HCT116 (cell line): ENCODE results near the gene OPN1MW. TPM values are rescaled to one million over a fixed set of nuclear protein-coding genes. Genes with fewer than 3 reads are reported as not detected.

Experiments
- ATAC-seq: fragments of 200-7000 bp; cut with Tn5 transposase; 2 replicates; pipeline ENCODE4 v1.9.1; 2020; ENCODE audit warnings: mild to moderate bottlenecking, moderate library complexity
- BruUV-seq: library from RNA; stranded (reverse); fragments of 400-500 nt; replicated peaks from 2 replicates; lab custom pipeline; 2021; lab: Mats Ljungman, UMichigan
- CTCF ChIA-PET: fragments of 300-600 bp; sonication (Branson Sonifier 250); formaldehyde crosslinking; loops from one replicate; lab custom pipeline; 2021; ENCODE audit warnings: antibody characterized with exemption; lab: Charles Lee
- POLR2A ChIA-PET: fragments of 300-600, 350-600 bp; sonication (Branson Sonifier 250); formaldehyde crosslinking; loops from one replicate; lab custom pipeline; 2021; ENCODE audit warnings: antibody characterized with exemption; lab: Charles Lee
- RAD21 ChIA-PET, 2 experiments: fragments of 300-600 bp; sonication (Branson Sonifier 250); formaldehyde crosslinking; loops; one replicate each; lab custom pipeline; 2023; ENCODE audit warnings: low total read pairs in 2 of 2; ENCODE audit not compliant: uncharacterized antibody in 2 of 2, unreplicated experiment in 2 of 2, low non-redundant PET in 1 of 2; lab: Charles Lee
- DNase-seq: peaks from one replicate; pipeline ENCODE4 v3.0.0-alpha.2; 2010; ENCODE audit warnings: low read depth, low spot score
- H2AFZ ChIP-seq: fragments of 200-600 bp; shearing (Covaris generic), sonication (generic); 2 replicates; pipeline ENCODE4 v1.6.1; 2017; ENCODE audit warnings: low read depth, mixed run types, mixed read lengths, antibody characterized with exemption, low read length; ENCODE audit not compliant: poor library complexity, severe bottlenecking
- H3K27ac ChIP-seq: 2 replicates; pipeline ENCODE4 v1.5.1; 2012; ENCODE audit warnings: low read depth, low read length
- H3K27me3 ChIP-seq: fragments of 200-600 bp; sonication (generic); 2 replicates; pipeline ENCODE4 v1.6.1; 2016; ENCODE audit warnings: mixed run types, low read length, mixed read lengths; ENCODE audit not compliant: insufficient read depth
- H3K36me3 ChIP-seq, 2 experiments: fragments of 200-500 bp in 1 of 2; fragments of 200-600 bp in 1 of 2; sonication (Bioruptor generic) in 1 of 2; sonication (generic) in 1 of 2; 2 replicates each; pipeline versions ENCODE4 v1.5.1 to v1.6.1; 2014 to 2016; ENCODE audit warnings: low read length in 2 of 2, inconsistent platforms in 1 of 2, mixed read lengths in 1 of 2, mixed run types in 1 of 2; ENCODE audit not compliant: insufficient read depth in 2 of 2, control insufficient read depth in 1 of 2
- H3K4me1 ChIP-seq, 2 experiments: fragments of 200-600 bp in 1 of 2; sonication (generic) in 1 of 2; 2 replicates each; pipeline versions ENCODE4 v1.5.1 to v1.6.1; 2012 to 2017; ENCODE audit warnings: low read length in 2 of 2, inconsistent platforms in 1 of 2, mild to moderate bottlenecking in 1 of 2, mixed read lengths in 1 of 2, mixed run types in 1 of 2, moderate library complexity in 1 of 2; ENCODE audit not compliant: insufficient read depth in 2 of 2, control insufficient read depth in 1 of 2
- H3K4me2 ChIP-seq: fragments of 200-600 bp; sonication (generic); 2 replicates; pipeline ENCODE4 v1.6.1; 2017; ENCODE audit warnings: mixed run types, low read length, mixed read lengths
- H3K4me3 ChIP-seq, 2 experiments: fragments of 200-600 bp in 1 of 2; sonication (generic) in 1 of 2; replicated peaks in 1 of 2; 2 replicates each; pipeline ENCODE4 v1.5.1; 2011 to 2016; ENCODE audit warnings: low read length in 2 of 2, control low read depth in 1 of 2, low read depth in 1 of 2, mild to moderate bottlenecking in 1 of 2, mixed read lengths in 1 of 2, mixed run types in 1 of 2
- H3K79me2 ChIP-seq: fragments of 200-600 bp; sonication (generic); 2 replicates; pipeline ENCODE4 v1.6.1; 2017; ENCODE audit warnings: mild to moderate bottlenecking, mixed run types, low read length, moderate library complexity, mixed read lengths; ENCODE audit not compliant: insufficient read depth
- H3K9ac ChIP-seq: fragments of 200-600 bp; sonication (generic); 2 replicates; pipeline ENCODE4 v1.6.1; 2016; ENCODE audit warnings: low read length, mixed read lengths
- H3K9me2 ChIP-seq: fragments of 200-600 bp; sonication (generic), shearing (Covaris generic); 2 replicates; pipeline ENCODE4 v1.6.1; 2017; ENCODE audit warnings: mixed run types, mild to moderate bottlenecking, moderate library complexity; ENCODE audit not compliant: insufficient read depth
- H3K9me3 ChIP-seq, 2 experiments: fragments of 200-500 bp in 1 of 2; fragments of 200-600 bp in 1 of 2; sonication (Bioruptor generic) in 1 of 2; sonication (generic) in 1 of 2; 2 replicates each; pipeline ENCODE4 v1.6.1; 2014 to 2017; ENCODE audit warnings: low read length in 2 of 2, mixed read lengths in 2 of 2, inconsistent platforms in 1 of 2, low read depth in 1 of 2, mild to moderate bottlenecking in 1 of 2, mixed run types in 1 of 2, moderate library complexity in 1 of 2; ENCODE audit not compliant: control insufficient read depth in 1 of 2, insufficient read depth in 1 of 2
- H4K20me1 ChIP-seq: fragments of 200-600 bp; sonication (generic), shearing (Covaris generic); 2 replicates; pipeline ENCODE4 v1.6.1; 2017; ENCODE audit warnings: mixed run types, mild to moderate bottlenecking, moderate library complexity; ENCODE audit not compliant: insufficient read depth
- CBX3 ChIP-seq: IDR thresholded peaks from 2 replicates; pipeline ENCODE4 v1.6.1; 2012; ENCODE audit warnings: low read depth
- EGR1 ChIP-seq: IDR thresholded peaks from 2 replicates; pipeline ENCODE4 v1.6.1; 2012; ENCODE audit warnings: low read depth
- EZH2 ChIP-seq: fragments of 200-600 bp; sonication (generic); IDR thresholded peaks from 2 replicates; pipeline ENCODE4 v1.6.1; 2017; ENCODE audit warnings: antibody characterized with exemption, mixed run types
- EZH2phosphoT487 ChIP-seq: fragments of 200-600 bp; IDR thresholded peaks from 2 replicates; pipeline ENCODE4 v1.6.1; 2018; ENCODE audit warnings: antibody characterized with exemption, borderline replicate concordance
- FOSL1 ChIP-seq: IDR thresholded peaks from 2 replicates; pipeline ENCODE4 v1.6.1; 2012; ENCODE audit warnings: low read depth
- POLR2A ChIP-seq: IDR thresholded peaks from 2 replicates; pipeline ENCODE4 v1.7.0; 2011; ENCODE audit warnings: borderline replicate concordance; ENCODE audit not compliant: insufficient read depth, insufficient read length; ENCODE audit errors: extremely low read depth
- POLR2AphosphoS5 ChIP-seq: IDR thresholded peaks from 2 replicates; pipeline ENCODE4 v1.6.1; 2011; ENCODE audit warnings: mild to moderate bottlenecking, low read depth, low read length, moderate library complexity
- RAD21 ChIP-seq: IDR thresholded peaks from 2 replicates; pipeline ENCODE4 v1.6.1; 2012; ENCODE audit warnings: low read depth, mild to moderate bottlenecking
- SIN3A ChIP-seq: IDR thresholded peaks from 2 replicates; pipeline ENCODE4 v1.6.1; 2012; ENCODE audit warnings: low read depth
- SP1 ChIP-seq: IDR thresholded peaks from 2 replicates; pipeline ENCODE4 v1.6.1; 2012; ENCODE audit warnings: low read depth
- SRF ChIP-seq: IDR thresholded peaks from 2 replicates; pipeline ENCODE4 v1.6.1; 2012; ENCODE audit warnings: low read depth
- TCF7L2 ChIP-seq: IDR thresholded peaks from 2 replicates; pipeline ENCODE4 v1.7.0; 2011; ENCODE audit warnings: borderline replicate concordance, inconsistent platforms; ENCODE audit not compliant: insufficient read depth, insufficient read length; ENCODE audit errors: extremely low read depth
- YY1 ChIP-seq: IDR thresholded peaks from 2 replicates; pipeline ENCODE4 v1.6.1; 2011; ENCODE audit warnings: low read length, low read depth, moderate library complexity, mild to moderate bottlenecking; ENCODE audit not compliant: insufficient replicate concordance; ENCODE audit errors: extremely low read depth
- ZFX ChIP-seq: fragments of 450-650 bp; IDR thresholded peaks from 2 replicates; pipeline ENCODE4 v1.6.1; 2017
- ZNF274 ChIP-seq: fragments of 200-500 bp; sonication (Bioruptor generic); IDR thresholded peaks from 2 replicates; pipeline ENCODE4 v1.6.1; 2014; ENCODE audit warnings: mild to moderate bottlenecking, low read depth, low read length, inconsistent platforms
- intact Hi-C: fragments of 100-400 bp; cut with micrococcal nuclease; formaldehyde crosslinking; loops from 2 replicates; pipeline ENCODE4 v1.10.0; 2022
- total RNA-seq: library from RNA; stranded (reverse); gene quantifications from one replicate; pipeline ENCODE4 v1.2.1, GENCODE V29; 2021; ENCODE audit not compliant: unreplicated experiment
- TF ChIP-seq, protein P1 (sequence below): IDR thresholded peaks from 2 replicates; pipeline ENCODE4 v1.6.1; 2012
- TF ChIP-seq, protein P2 (sequence below): IDR thresholded peaks from 2 replicates; pipeline ENCODE4 v1.6.1; 2012
- TF ChIP-seq, protein P3 (sequence below): IDR thresholded peaks from 2 replicates; pipeline ENCODE4 v1.6.1; 2011; ENCODE audit warnings: mild to moderate bottlenecking, low read length, moderate library complexity; ENCODE audit not compliant: insufficient replicate concordance; ENCODE audit errors: extremely low read depth
- TF ChIP-seq, protein P4 (sequence below), 3 experiments: fragments of 200-600 bp in 1 of 3; sonication (generic) in 1 of 3; IDR thresholded peaks in 2 of 3; conservative IDR thresholded peaks in 1 of 3; 2 replicates each; pipeline ENCODE4 v1.5.1; 2012 to 2017; ENCODE audit warnings: low read depth in 2 of 3, low read length in 2 of 3, antibody characterized with exemption in 1 of 3, borderline replicate concordance in 1 of 3, control low read depth in 1 of 3, mild to moderate bottlenecking in 1 of 3, mixed read lengths in 1 of 3, mixed run types in 1 of 3, moderate library complexity in 1 of 3; ENCODE audit not compliant: insufficient read depth in 1 of 3

Gene OPN1MW
- total RNA-seq, 1 experiment from 2014 or later = not detected

DNA sequence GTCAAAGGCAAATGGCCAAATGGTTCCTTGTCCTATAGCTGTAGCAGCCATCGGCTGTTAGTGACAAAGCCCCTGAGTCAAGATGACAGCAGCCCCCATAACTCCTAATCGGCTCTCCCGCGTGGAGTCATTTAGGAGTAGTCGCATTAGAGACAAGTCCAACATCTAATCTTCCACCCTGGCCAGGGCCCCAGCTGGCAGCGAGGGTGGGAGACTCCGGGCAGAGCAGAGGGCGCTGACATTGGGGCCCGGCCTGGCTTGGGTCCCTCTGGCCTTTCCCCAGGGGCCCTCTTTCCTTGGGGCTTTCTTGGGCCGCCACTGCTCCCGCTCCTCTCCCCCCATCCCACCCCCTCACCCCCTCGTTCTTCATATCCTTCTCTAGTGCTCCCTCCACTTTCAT, 42.2 kb upstream of the OPN1MW start:
- no peak overlapping the region for H3K27ac ChIP-seq
- H3K4me3 ChIP-seq = no peak overlapping the region
- BruUV-seq = no TSS peak
- ChIA-PET POLR2A (no interaction called here), RAD21 (no interaction called here), CTCF (no interaction called here)
- TF ChIP-seq EZH2phosphoT487 (no peak), EZH2 (no peak), SRF (no peak), TCF7L2 (no peak), POLR2AphosphoS5 (no peak), YY1 (no peak), ZNF274 (no peak), SIN3A (no peak), SP1 (no peak), FOSL1 (no peak), RAD21 (no peak), EGR1 (no peak), CBX3 (no peak), ZFX (no peak), POLR2A (no peak)
- TF ChIP-seq, protein P1, sequence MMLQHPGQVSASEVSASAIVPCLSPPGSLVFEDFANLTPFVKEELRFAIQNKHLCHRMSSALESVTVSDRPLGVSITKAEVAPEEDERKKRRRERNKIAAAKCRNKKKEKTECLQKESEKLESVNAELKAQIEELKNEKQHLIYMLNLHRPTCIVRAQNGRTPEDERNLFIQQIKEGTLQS = no peak
- TF ChIP-seq, protein P2, sequence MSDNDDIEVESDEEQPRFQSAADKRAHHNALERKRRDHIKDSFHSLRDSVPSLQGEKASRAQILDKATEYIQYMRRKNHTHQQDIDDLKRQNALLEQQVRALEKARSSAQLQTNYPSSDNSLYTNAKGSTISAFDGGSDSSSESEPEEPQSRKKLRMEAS = no peak
- TF ChIP-seq, protein P3, sequence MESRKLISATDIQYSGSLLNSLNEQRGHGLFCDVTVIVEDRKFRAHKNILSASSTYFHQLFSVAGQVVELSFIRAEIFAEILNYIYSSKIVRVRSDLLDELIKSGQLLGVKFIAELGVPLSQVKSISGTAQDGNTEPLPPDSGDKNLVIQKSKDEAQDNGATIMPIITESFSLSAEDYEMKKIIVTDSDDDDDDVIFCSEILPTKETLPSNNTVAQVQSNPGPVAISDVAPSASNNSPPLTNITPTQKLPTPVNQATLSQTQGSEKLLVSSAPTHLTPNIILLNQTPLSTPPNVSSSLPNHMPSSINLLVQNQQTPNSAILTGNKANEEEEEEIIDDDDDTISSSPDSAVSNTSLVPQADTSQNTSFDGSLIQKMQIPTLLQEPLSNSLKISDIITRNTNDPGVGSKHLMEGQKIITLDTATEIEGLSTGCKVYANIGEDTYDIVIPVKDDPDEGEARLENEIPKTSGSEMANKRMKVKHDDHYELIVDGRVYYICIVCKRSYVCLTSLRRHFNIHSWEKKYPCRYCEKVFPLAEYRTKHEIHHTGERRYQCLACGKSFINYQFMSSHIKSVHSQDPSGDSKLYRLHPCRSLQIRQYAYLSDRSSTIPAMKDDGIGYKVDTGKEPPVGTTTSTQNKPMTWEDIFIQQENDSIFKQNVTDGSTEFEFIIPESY = no peak
- TF ChIP-seq, protein P4, sequence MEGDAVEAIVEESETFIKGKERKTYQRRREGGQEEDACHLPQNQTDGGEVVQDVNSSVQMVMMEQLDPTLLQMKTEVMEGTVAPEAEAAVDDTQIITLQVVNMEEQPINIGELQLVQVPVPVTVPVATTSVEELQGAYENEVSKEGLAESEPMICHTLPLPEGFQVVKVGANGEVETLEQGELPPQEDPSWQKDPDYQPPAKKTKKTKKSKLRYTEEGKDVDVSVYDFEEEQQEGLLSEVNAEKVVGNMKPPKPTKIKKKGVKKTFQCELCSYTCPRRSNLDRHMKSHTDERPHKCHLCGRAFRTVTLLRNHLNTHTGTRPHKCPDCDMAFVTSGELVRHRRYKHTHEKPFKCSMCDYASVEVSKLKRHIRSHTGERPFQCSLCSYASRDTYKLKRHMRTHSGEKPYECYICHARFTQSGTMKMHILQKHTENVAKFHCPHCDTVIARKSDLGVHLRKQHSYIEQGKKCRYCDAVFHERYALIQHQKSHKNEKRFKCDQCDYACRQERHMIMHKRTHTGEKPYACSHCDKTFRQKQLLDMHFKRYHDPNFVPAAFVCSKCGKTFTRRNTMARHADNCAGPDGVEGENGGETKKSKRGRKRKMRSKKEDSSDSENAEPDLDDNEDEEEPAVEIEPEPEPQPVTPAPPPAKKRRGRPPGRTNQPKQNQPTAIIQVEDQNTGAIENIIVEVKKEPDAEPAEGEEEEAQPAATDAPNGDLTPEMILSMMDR (IDR thresholded peaks at IDR 0.05 in 2 of 3, conservative IDR thresholded peaks at IDR 0.05 in 1 of 3; ENCODE audit: borderline replicate concordance in 1 of 3, insufficient read depth in 1 of 3, low read depth in 2 of 3, low read length in 2 of 3) = no peak
- no peaks in the 10 kb centered on the region for H3K27me3 ChIP-seq
- H3K9me2 ChIP-seq = no peaks in the 10 kb centered on the region
- no peak overlapping the region for H2AFZ ChIP-seq
- intact Hi-C loops = no loop called here
- no peaks in the 10 kb centered on the region for H4K20me1 ChIP-seq
- no peaks in the 10 kb centered on the region for H3K9me3 ChIP-seq
- H3K4me2 ChIP-seq = no peak overlapping the region
- H3K36me3 ChIP-seq = no peaks in the 10 kb centered on the region
- H3K79me2 ChIP-seq = no peaks in the 10 kb centered on the region
- ATAC-seq (no peak), DNase-seq (no peak)
- H3K9ac ChIP-seq = no peak overlapping the region
- H3K4me1 ChIP-seq = peaks cover 0 to 4% of the 10 kb centered on the region in 2 experiments; a peak in 1 of 4 replicates
